Fibroblast of the aortic adventitia (primary cell): ENCODE measurements around the gene CDC42BPB. TPM values are rescaled to one million over a fixed set of nuclear protein-coding genes. Genes with fewer than 3 reads are reported as not detected.

ENCODE experiments used
- DNase-seq: peaks from one replicate; pipeline ENCODE4 v3.0.0-alpha.2; 2010; ENCODE audit warnings: low read depth
- H3K4me3 ChIP-seq: 2 replicates; pipeline ENCODE4 v1.5.1; 2011; ENCODE audit warnings: low read depth, mild to moderate bottlenecking, control low read depth, low read length, moderate library complexity
- total RNA-seq: library from RNA; depleted of rRNA; stranded (reverse); fragments of >200 nt; gene quantifications from 2 replicates; pipeline ENCODE4 v1.2.3, GENCODE V29; 2012; ENCODE audit warnings: low replicate concordance
- TF ChIP-seq, protein P1 (sequence below): IDR thresholded peaks from 2 replicates; pipeline ENCODE4 v1.5.1; 2011; ENCODE audit warnings: mild to moderate bottlenecking, low read length, control low read depth, inconsistent platforms; ENCODE audit not compliant: insufficient read depth

The CDC42BPB gene
- total RNA-seq, 1 donor, result 78.4 TPM

DNA sequence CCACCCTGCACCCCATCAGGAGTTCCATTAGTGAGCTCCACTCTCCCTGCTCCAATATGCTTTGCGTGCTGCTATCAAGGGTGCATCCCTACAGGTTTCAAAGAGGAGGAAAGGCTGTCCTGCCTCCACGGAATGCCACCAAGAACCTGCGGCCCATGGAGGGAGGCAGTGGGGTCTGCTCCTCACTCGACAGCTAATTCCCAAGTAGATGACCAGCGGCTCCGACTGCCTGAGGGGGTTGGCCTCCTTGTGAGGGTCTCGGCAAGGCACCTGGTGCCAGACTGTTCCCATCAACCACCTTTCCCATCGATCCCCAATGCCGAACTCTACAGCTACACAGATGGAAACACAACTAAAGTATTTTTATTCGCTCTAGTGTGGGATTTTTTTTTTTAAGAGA, 98.9 kb downstream of the CDC42BPB start:
- DNase-seq, result no peak
- TF ChIP-seq, protein P1, sequence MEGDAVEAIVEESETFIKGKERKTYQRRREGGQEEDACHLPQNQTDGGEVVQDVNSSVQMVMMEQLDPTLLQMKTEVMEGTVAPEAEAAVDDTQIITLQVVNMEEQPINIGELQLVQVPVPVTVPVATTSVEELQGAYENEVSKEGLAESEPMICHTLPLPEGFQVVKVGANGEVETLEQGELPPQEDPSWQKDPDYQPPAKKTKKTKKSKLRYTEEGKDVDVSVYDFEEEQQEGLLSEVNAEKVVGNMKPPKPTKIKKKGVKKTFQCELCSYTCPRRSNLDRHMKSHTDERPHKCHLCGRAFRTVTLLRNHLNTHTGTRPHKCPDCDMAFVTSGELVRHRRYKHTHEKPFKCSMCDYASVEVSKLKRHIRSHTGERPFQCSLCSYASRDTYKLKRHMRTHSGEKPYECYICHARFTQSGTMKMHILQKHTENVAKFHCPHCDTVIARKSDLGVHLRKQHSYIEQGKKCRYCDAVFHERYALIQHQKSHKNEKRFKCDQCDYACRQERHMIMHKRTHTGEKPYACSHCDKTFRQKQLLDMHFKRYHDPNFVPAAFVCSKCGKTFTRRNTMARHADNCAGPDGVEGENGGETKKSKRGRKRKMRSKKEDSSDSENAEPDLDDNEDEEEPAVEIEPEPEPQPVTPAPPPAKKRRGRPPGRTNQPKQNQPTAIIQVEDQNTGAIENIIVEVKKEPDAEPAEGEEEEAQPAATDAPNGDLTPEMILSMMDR, result no peak
- H3K4me3 ChIP-seq, result no peak overlapping the region

DNA sequence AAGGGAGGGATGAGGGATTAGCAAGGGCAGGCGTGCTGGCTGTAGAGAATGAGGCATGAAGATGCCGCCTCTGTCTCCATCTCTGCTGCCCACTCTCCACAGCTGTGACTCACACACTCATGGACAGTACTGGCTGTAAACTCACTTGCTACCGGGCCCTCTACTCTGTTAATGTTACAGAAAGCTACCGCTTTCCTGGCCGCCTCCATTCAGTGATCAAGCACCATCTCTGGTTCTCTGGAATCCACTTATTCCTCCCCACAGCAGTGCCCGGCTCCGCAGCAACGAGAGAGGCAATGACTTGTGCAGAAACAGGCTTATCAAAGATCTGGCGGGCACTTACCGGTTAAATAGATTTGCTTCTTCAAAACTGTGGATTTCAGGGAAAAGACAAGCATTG, 100.1 kb downstream of the CDC42BPB start:
- no peak for DNase-seq
- TF ChIP-seq, protein P1, result no peak
- no peak overlapping the region for H3K4me3 ChIP-seq

DNA sequence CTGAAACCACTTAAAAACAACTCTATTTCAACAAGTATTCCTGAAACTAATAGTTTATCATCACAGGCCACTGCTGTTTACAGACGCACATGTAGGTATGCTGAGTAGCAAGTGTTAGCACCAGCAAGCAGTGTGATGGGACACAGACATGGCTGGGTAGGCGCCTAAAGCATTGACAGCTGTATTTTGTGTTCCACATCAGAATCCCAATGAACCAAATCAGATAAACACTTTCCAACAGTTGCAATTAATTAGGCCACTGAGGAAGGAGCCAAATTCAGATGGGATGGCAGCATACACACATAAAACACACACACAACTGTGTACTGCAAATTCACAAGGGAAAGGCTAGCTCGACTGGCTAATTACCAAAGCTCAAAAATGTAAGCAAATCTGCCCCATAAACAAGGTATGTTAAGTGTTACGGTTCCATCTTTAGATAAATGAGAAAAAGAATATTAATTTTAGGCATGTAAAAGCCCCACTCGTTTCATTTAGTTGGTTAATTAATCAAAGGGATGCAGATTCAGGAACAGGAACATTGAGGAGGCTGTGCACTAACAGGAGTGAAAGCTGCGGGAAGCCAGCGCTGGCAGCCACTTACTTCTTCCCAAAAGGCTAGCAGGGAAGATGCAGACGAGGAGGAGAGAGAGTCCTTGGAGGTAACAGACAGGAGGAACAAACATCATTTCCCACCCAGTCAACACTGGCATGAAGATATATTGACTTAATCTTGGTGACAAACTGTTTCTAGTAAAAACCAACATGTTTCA, 101.5 kb downstream of the CDC42BPB start:
- H3K4me3 ChIP-seq, result no peak overlapping the region
- TF ChIP-seq, protein P1, result no peak
- DNase-seq, result no peak

DNA sequence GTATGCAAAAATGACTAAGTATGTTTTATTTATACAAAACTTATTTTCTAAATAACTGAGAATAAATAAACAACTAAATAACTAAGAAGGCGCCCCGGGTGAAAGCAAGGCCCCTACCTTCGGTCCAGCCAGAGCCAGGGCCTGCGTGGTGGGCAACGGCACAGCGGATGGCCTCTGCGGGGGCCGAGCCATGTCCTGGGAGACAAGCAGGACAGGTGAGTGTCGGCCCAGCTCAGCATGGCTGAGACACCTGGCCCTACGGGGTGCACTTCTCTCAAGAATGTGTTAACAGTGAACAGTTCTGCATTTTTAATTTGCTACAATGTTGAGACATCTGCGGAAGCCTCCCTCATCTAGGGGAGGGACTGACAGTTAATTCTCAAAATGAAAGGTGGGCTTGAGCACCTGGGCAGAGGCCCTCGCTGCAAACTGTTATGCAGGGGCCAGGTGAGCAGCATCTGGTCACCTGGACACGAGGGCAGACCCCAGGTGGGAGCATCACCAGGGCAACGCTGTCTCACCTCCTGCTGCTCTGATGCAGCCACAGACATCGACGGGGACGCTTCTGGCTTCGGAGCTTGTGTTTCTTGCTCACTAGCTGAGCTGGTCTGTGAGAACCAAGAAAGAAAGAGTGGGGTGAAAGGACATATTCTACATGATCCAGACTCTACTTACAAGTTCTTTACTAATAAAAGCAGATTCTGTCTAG, 103.1 kb downstream of the CDC42BPB start:
- DNase-seq, result no peak
- no peak overlapping the region for H3K4me3 ChIP-seq
- TF ChIP-seq, protein P1, result no peak

DNA sequence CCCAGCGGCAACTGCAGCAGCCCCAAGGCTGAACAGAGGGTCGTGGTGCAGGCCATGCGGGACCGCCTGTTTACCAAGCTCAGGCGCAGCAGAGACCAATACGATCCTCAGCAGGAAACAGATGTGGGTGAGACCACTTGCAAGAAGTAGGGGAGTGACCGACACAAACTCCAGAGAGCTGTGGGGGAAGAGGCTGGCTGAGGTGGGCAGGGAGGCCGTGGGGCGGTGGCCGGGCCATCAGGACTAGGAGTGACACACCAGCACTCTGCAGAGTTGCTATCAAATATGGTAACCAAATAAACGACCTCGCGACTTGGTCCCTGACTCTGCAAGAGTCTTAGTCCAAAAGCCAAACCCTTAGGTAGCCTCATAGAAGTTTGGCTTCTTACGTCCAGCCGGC, 104.2 kb downstream of the CDC42BPB start:
- DNase-seq, result no peak
- H3K4me3 ChIP-seq, result no peak overlapping the region
- TF ChIP-seq, protein P1, result no peak

DNA sequence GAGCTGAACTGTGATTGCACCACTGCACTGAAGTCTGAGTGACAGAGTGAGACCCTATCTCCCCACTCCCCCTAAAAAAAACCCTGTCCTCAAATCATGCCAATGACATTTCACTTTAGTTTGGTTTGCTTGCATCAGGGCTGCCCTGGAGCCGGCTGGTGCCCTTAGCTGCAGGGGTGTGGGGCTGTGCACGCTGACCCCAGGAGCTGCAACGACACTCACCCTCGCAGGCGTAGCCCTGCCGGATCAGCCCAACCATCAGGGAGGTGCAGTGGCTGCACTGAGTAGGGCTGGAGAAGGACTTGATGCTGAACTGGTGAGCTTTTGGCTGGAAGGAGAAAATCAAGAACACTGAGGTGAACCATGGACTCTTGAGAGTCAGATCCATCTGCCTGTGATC, 105.1 kb downstream of the CDC42BPB start:
- TF ChIP-seq, protein P1, result no peak
- DNase-seq, result no peak

More for the DNA sequence above, 105.1 kb downstream of the CDC42BPB start:
- H3K4me3 ChIP-seq, result no peak overlapping the region
